Caco-2 (cell line): Measurements from ENCODE around the gene INTS6. TPM values are rescaled to one million over a fixed set of nuclear protein-coding genes. Genes with fewer than 3 reads are reported as not detected.

ENCODE experiments used
- BruUV-seq: library from RNA; stranded (reverse); fragments of 400-500 nt; replicated peaks from 2 replicates; lab custom pipeline; 2021; lab: Mats Ljungman, UMichigan
- CTCF ChIA-PET: fragments of 300-600 bp; sonication (Branson Sonifier 250); formaldehyde crosslinking; loops from one replicate; lab custom pipeline; 2022; ENCODE audit warnings: antibody characterized with exemption; lab: Charles Lee
- POLR2A ChIA-PET: fragments of 300-600 bp; sonication (Branson Sonifier 250); formaldehyde crosslinking; loops from one replicate; lab custom pipeline; 2022; ENCODE audit warnings: antibody characterized with exemption; lab: Charles Lee
- DNase-seq, 2 experiments: peaks; one replicate each; pipeline versions ENCODE4 v3.0.0 to v3.0.0-alpha.2; 2020 to 2022
- H3K27me3 ChIP-seq: replicated peaks from 2 replicates; pipeline ENCODE4 v1.6.0; 2011; ENCODE audit warnings: low read length; ENCODE audit not compliant: control insufficient read depth, insufficient read depth
- H3K36me3 ChIP-seq: 2 replicates; pipeline ENCODE4 v1.5.1; 2011; ENCODE audit warnings: low read length; ENCODE audit not compliant: control insufficient read depth, insufficient read depth
- H3K4me1 ChIP-seq: fragments of 250-450 bp; sonication (Bioruptor Pico); 2 replicates; pipeline ENCODE4 v1.5.1; 2020; ENCODE audit warnings: mild to moderate bottlenecking
- H3K4me3 ChIP-seq: 2 replicates; pipeline ENCODE4 v1.5.1; 2011; ENCODE audit warnings: low read depth, mild to moderate bottlenecking, control low read depth, low read length
- H3K9me3 ChIP-seq: fragments of 250-450 bp; sonication (Bioruptor Pico); 2 replicates; pipeline ENCODE4 v1.5.1; 2020; ENCODE audit warnings: mild to moderate bottlenecking, moderate library complexity
- H3K27ac Mint-ChIP-seq: one replicate; pipeline ENCODE4 v1.8.0; 2022; ENCODE audit warnings: mixed read lengths; ENCODE audit not compliant: unreplicated experiment
- H3K27me3 Mint-ChIP-seq: one replicate; pipeline ENCODE4 v1.8.0; 2022; ENCODE audit warnings: mixed read lengths; ENCODE audit not compliant: insufficient read depth, unreplicated experiment
- H3K36me3 Mint-ChIP-seq: one replicate; pipeline ENCODE4 v1.8.0; 2022; ENCODE audit warnings: mild to moderate bottlenecking, mixed read lengths; ENCODE audit not compliant: insufficient read depth, unreplicated experiment
- H3K4me1 Mint-ChIP-seq: one replicate; pipeline ENCODE4 v1.8.0; 2022; ENCODE audit warnings: low read depth, mixed read lengths; ENCODE audit not compliant: unreplicated experiment
- H3K4me3 Mint-ChIP-seq: one replicate; pipeline ENCODE4 v1.8.0; 2022; ENCODE audit warnings: mild to moderate bottlenecking, moderate library complexity, mixed read lengths; ENCODE audit not compliant: unreplicated experiment
- H3K9me3 Mint-ChIP-seq: one replicate; pipeline ENCODE4 v1.8.0; 2022; ENCODE audit warnings: mixed read lengths; ENCODE audit not compliant: unreplicated experiment
- CTCF ChIP-seq, 2 experiments: fragments of 200-600 bp in 1 of 2; IDR thresholded peaks; 1 replicate in 1 of 2; 2 replicates in 1 of 2; pipeline versions ENCODE4 v1.5.1 to v1.8.0; 2011 to 2022; ENCODE audit warnings: antibody characterized with exemption in 1 of 2, control low read depth in 1 of 2, inconsistent platforms in 1 of 2, low read depth in 1 of 2, low read length in 1 of 2, mild to moderate bottlenecking in 1 of 2, moderate library complexity in 1 of 2; ENCODE audit not compliant: insufficient read depth in 1 of 2, severe bottlenecking in 1 of 2, unreplicated experiment in 1 of 2
- intact Hi-C: fragments of 100-400 bp; cut with micrococcal nuclease; formaldehyde crosslinking; loops from one replicate; pipeline ENCODE4 v1.10.0; 2022; ENCODE audit not compliant: unreplicated experiment
- total RNA-seq: library from RNA; stranded (reverse); gene quantifications from 2 replicates; pipeline ENCODE4 v1.2.3, GENCODE V29; 2022

Gene INTS6
- total RNA-seq, 1 experiment from 2014 or later: 42.6 TPM

- no TSS peak for BruUV-seq
- no peaks in the 10 kb centered on the region for H3K36me3 ChIP-seq
- no peaks in the 10 kb centered on the region for H3K27me3 Mint-ChIP-seq
Measured at GRCh38 chr13:51324714-51325420, 128.0 kb downstream of the INTS6 start.

GRCh38 chr13:51323824-51324511 lies 128.9 kb downstream of the INTS6 start:
- POLR2A ChIA-PET: no interaction called here

More at GRCh38 chr13:51324714-51325420, 128.0 kb downstream of the INTS6 start:
- Histone ChIP-seq H3K9me3 (no peaks in the 10 kb centered on the region), H3K27me3 (no peaks in the 10 kb centered on the region), H3K4me3 (no peak overlapping the region), H3K4me1 (no peaks in the 10 kb centered on the region)
- ChIA-PET CTCF (no interaction called here), POLR2A (no interaction called here)
- Mint-ChIP-seq H3K36me3 (no peaks in the 10 kb centered on the region), H3K27ac (no peak overlapping the region), H3K4me3 (no peak overlapping the region), H3K4me1 (no peaks in the 10 kb centered on the region), H3K9me3 (no peaks in the 10 kb centered on the region)
- intact Hi-C loops: no loop called here
- no peak for DNase-seq
- TF ChIP-seq CTCF (IDR thresholded peaks at IDR 0.05; ENCODE audit: insufficient read depth in 1 of 2, low read depth in 1 of 2, low read length in 1 of 2, severe bottlenecking in 1 of 2, unreplicated experiment in 1 of 2): no peak

GRCh38 chr13:51322826-51323225 lies 130.0 kb downstream of the INTS6 start:
- Mint-ChIP-seq H3K27ac (no peak overlapping the region), H3K27me3 (no peaks in the 10 kb centered on the region), H3K36me3 (no peaks in the 10 kb centered on the region), H3K9me3 (no peaks in the 10 kb centered on the region), H3K4me1 (no peaks in the 10 kb centered on the region), H3K4me3 (no peak overlapping the region)
- H3K27me3 ChIP-seq: no peaks in the 10 kb centered on the region
- no peaks in the 10 kb centered on the region for H3K9me3 ChIP-seq
- H3K36me3 ChIP-seq: no peaks in the 10 kb centered on the region
- H3K4me3 ChIP-seq: no peak overlapping the region
- intact Hi-C loops: no loop called here
- no peak for TF ChIP-seq CTCF (IDR thresholded peaks at IDR 0.05; ENCODE audit: insufficient read depth in 1 of 2, low read depth in 1 of 2, low read length in 1 of 2, severe bottlenecking in 1 of 2, unreplicated experiment in 1 of 2)
- ChIA-PET CTCF (no interaction called here), POLR2A (no interaction called here)
- H3K4me1 ChIP-seq: no peaks in the 10 kb centered on the region
- no peak for DNase-seq
- BruUV-seq: no TSS peak

More at GRCh38 chr13:51323824-51324511, 128.9 kb downstream of the INTS6 start:
- H3K4me3 ChIP-seq: no peak overlapping the region
- Mint-ChIP-seq H3K4me1 (no peaks in the 10 kb centered on the region), H3K9me3 (no peaks in the 10 kb centered on the region), H3K36me3 (no peaks in the 10 kb centered on the region), H3K27me3 (no peaks in the 10 kb centered on the region), H3K4me3 (no peak overlapping the region), H3K27ac (no peak overlapping the region)
- no TSS peak for BruUV-seq
- CTCF ChIA-PET: no interaction called here
- H3K4me1 ChIP-seq: no peaks in the 10 kb centered on the region
- no peak for DNase-seq
- intact Hi-C loops: no loop called here
- H3K27me3 ChIP-seq: no peaks in the 10 kb centered on the region
- H3K36me3 ChIP-seq: no peaks in the 10 kb centered on the region
- no peaks in the 10 kb centered on the region for H3K9me3 ChIP-seq
- no peak for TF ChIP-seq CTCF (IDR thresholded peaks at IDR 0.05; ENCODE audit: insufficient read depth in 1 of 2, low read depth in 1 of 2, low read length in 1 of 2, severe bottlenecking in 1 of 2, unreplicated experiment in 1 of 2)
